Measurements from ENCODE around the gene CYP27A1. TPM values are rescaled to one million over a fixed set of nuclear protein-coding genes. Genes with fewer than 3 reads are reported as not detected.

CYP27A1 gene
- total RNA-seq, 2 donors from 2014 or later, result 32.8 to 53.7 TPM

DNA sequence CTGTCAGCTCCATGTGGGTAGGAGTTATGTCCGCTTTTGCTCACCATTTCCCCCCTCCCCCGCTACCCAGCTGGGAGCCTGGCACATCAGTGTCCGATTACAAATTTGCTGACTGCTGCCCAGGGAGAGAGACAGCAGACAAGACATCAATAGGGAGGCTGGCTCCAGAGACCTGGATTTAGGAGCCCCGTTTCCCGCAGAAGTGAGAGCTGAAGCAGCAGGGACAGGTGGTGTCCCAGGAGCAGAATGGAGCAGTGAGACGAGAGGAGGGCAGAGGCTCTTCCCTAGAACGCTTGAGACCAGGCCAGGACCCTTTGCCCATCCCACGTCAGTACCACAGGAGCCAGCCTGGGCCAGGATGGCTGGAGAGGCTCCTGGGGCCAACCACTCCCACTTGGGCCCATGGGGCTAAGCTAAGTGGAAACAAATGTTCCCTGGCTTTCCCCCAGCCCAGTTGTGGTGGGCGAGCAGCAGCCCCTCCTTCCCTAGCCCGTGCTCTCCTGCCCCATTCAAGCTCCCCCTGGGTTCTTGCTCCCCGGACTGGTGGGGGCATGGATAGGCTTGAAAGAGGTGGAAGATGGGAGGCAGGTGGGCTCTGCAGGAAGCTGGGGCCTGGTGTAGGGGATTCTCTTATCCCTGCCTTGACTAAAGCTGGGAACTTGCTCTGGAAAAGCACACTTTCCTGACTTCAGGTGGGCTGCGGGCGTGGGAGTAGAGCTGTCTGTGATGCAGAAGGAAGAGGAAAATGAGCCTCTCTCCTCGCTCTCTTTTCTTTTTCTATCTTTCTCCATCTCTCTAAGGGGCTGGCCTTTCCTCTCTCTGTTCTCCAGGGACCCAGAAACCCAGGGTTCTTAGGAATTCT, 73.6 kb downstream of the CYP27A1 start:
- H3K9ac ChIP-seq (ENCODE audit: extremely low read depth, low read length, poor library complexity, severe bottlenecking), result no peak overlapping the region
- H3K9me3 ChIP-seq (ENCODE audit: control insufficient read depth, low read length), result no peaks in the 10 kb centered on the region
- H3K27me3 Mint-ChIP-seq (ENCODE audit: insufficient read depth), result peaks cover 82% of the 10 kb centered on the region
- H3K36me3 Mint-ChIP-seq (ENCODE audit: low read depth), result no peaks in the 10 kb centered on the region
- peaks cover 9% of the 10 kb centered on the region for H3K4me1 Mint-ChIP-seq
- no peak overlapping the region for H3K4me3 Mint-ChIP-seq
- H3K36me3 ChIP-seq (ENCODE audit: control insufficient read depth, insufficient read depth, low read length), result no peaks in the 10 kb centered on the region
- peaks cover 74% of the 10 kb centered on the region for H3K27me3 ChIP-seq (ENCODE audit: control insufficient read depth, insufficient read depth, low read length, poor library complexity, severe bottlenecking)
- TF ChIP-seq CTCF (conservative IDR thresholded peaks at IDR 0.05), result no peak
- 59 to 72% methylated on average over 6 to 14 of the region's 14 CpGs for WGBS, 2 experiments (ENCODE audit: insufficient coverage in 1 of 2, insufficient read length in 1 of 2)
- no peaks in the 10 kb centered on the region for H3K9me3 Mint-ChIP-seq
- peaks cover 7% of the 10 kb centered on the region for H3K4me1 ChIP-seq (ENCODE audit: control insufficient read depth, insufficient read depth, low read length)
- H3K27ac ChIP-seq (ENCODE audit: low read depth, low read length), result no peak overlapping the region
- H3K4me3 ChIP-seq (ENCODE audit: low read length), result no peak overlapping the region
- H3K27ac Mint-ChIP-seq, result no peak overlapping the region
- DNase-seq, result peak; percentile 45

DNA sequence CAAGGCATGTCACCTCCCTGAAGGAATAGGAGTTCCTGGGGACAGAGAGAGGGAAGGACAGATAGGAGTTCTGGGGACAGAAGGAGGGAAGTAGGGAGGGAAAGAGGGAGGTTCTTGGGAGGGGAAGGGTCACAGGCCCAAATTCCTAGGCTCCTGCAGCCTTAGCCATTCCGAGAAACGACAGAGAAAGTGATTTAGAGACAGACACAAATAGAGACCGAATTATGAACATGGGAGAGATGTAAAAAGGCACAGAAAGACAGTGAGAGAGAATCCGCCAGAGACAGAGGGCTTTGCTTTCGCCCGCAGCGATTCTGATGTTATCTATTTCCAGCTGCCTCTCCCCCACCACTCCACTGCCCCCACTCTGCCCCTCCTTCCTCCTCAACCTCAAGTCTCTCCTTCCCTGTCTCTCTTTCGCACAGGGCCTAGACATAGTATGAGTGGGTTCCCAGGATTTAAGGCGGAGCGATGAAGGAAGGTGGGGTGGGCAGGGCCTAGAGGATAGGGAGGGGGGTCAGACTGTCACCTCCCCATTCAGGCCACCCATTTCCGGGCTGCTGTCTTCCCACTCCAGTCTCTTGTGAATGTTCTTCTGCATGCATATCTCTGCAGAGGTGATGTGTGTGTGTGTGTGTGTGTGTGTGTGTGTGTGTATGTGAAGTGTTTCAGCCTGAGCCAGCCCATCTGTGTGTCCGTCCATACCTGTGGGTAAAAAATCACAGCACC, 74.4 kb downstream of the CYP27A1 start:
- no peak overlapping the region for H3K4me3 ChIP-seq (ENCODE audit: low read length)
- peak; percentile 47 for DNase-seq
- H3K27me3 Mint-ChIP-seq (ENCODE audit: insufficient read depth), result peaks cover 86% of the 10 kb centered on the region
- H3K36me3 Mint-ChIP-seq (ENCODE audit: low read depth), result no peaks in the 10 kb centered on the region
- H3K27ac Mint-ChIP-seq, result no peak overlapping the region
- TF ChIP-seq CTCF (conservative IDR thresholded peaks at IDR 0.05), result no peak
- no peaks in the 10 kb centered on the region for H3K36me3 ChIP-seq (ENCODE audit: control insufficient read depth, insufficient read depth, low read length)
- no peak overlapping the region for H3K9ac ChIP-seq (ENCODE audit: extremely low read depth, low read length, poor library complexity, severe bottlenecking)
- peaks cover 13% of the 10 kb centered on the region for H3K4me1 Mint-ChIP-seq
- peaks cover 8% of the 10 kb centered on the region for H3K4me1 ChIP-seq (ENCODE audit: control insufficient read depth, insufficient read depth, low read length)
- no peak overlapping the region for H3K4me3 Mint-ChIP-seq
- no peaks in the 10 kb centered on the region for H3K9me3 Mint-ChIP-seq
- H3K9me3 ChIP-seq (ENCODE audit: control insufficient read depth, low read length), result no peaks in the 10 kb centered on the region
- H3K27ac ChIP-seq (ENCODE audit: low read depth, low read length), result no peak overlapping the region
- WGBS, 2 experiments (ENCODE audit: insufficient coverage in 1 of 2, insufficient read length in 1 of 2), result 47 to 59% methylated on average over 8 to 12 of the region's 12 CpGs
- H3K27me3 ChIP-seq (ENCODE audit: control insufficient read depth, insufficient read depth, low read length, poor library complexity, severe bottlenecking), result peaks cover 82% of the 10 kb centered on the region

DNA sequence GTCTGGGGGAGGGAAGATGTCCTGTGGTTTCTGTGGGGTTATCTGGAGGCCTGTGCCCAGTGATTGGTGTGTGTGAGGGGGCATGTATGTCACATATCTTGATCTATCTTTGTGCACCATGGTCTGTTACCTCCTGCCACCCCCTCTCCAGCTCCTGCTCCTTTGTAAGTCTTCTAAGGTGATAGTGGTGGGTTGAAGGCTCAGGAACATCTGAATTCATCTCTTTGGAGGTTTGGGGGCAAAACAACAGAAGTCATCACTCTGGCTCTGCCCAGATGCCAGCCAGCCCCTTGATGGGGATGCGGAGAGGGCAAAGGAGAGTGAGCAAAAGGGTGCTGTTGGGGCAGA, 74.9 kb downstream of the CYP27A1 start:
- Histone ChIP-seq H3K27ac (ENCODE audit: low read depth, low read length) (no peak overlapping the region), H3K4me3 (ENCODE audit: low read length) (no peak overlapping the region), H3K9me3 (ENCODE audit: control insufficient read depth, low read length) (no peaks in the 10 kb centered on the region), H3K9ac (ENCODE audit: extremely low read depth, low read length, poor library complexity, severe bottlenecking) (no peak overlapping the region), H3K27me3 (ENCODE audit: control insufficient read depth, insufficient read depth, low read length, poor library complexity, severe bottlenecking) (peaks cover 88% of the 10 kb centered on the region), H3K36me3 (ENCODE audit: control insufficient read depth, insufficient read depth, low read length) (no peaks in the 10 kb centered on the region), H3K4me1 (ENCODE audit: control insufficient read depth, insufficient read depth, low read length) (peaks cover 8% of the 10 kb centered on the region)
- WGBS, 2 experiments (ENCODE audit: insufficient coverage in 1 of 2, insufficient read length in 1 of 2), result 93% methylated on average over 1 of the region's 1 CpG; no CpG with 5 or more reads in 1 of the 2 experiments
- TF ChIP-seq CTCF (conservative IDR thresholded peaks at IDR 0.05), result no peak
- Mint-ChIP-seq H3K36me3 (ENCODE audit: low read depth) (no peaks in the 10 kb centered on the region), H3K27me3 (ENCODE audit: insufficient read depth) (peaks cover 89% of the 10 kb centered on the region), H3K4me1 (peaks cover 13% of the 10 kb centered on the region), H3K4me3 (no peak overlapping the region), H3K27ac (no peak overlapping the region), H3K9me3 (no peaks in the 10 kb centered on the region)
- no peak for DNase-seq
